RPMI8226 (cell line): ENCODE data around the gene AHR.
"Not testable (repeated sequence)": the region's sequence is repeated elsewhere in the genome, so short reads cannot be mapped to it uniquely, and the experiment has no call there.

ENCODE experiments used
- DNase-seq: peaks from one replicate; pipeline ENCODE4 v3.0.0-alpha.2; 2015

The AHR gene

DNA sequence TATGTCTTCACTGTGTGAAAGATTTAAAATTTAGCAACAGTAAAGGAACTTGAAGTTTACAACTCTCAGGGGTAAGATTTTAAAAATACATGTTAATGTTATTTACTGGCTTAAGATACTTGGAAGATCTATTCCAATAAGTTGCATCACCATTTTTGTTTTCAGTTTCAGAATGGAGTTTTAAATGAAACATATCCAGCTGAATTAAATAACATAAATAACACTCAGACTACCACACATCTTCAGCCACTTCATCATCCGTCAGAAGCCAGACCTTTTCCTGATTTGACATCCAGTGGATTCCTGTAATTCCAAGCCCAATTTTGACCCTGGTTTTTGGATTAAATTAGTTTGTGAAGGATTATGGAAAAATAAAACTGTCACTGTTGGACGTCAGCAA, 44.3 kb downstream of the AHR start:
- no peak for DNase-seq

DNA sequence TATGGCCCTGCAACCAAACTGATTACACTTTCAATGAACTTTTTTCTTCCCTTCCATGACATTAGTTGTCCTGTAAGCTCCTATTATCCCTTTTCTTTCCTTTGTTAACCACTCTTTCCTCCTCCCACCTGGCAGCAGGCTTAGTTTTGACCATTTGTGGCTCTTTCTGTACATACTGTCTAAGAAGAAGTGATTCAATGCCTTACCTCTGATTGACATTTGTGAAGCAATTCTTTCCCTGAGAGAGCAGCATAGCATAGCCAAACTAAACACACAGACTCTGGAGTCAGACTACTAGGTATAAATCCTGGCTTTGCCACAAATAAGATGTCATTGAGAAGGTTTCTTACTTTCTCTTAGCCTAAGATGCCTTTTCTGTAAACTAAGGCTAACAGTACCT, 48.9 kb downstream of the AHR start:
- no peak for DNase-seq

DNA sequence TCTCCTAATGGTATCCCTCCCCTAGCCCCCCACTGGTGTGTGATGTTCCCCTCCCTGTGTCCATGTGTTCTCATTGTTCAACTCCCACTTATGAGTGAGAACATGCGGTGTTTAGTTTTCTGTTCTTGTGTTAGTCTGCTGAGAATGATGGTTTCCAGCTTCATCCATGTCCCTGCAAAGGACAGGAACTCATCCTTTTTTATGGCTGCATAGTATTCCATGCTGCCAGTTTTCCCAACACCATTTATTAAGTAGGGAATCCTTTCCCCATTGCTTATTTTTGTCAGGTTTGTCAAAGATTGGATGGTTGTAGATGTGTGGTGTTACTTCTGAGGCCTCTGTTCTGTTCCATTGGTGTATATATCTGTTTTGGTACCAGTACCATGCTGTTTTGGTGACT, 50.5 kb downstream of the AHR start:
- not testable (repeated sequence) for DNase-seq

DNA sequence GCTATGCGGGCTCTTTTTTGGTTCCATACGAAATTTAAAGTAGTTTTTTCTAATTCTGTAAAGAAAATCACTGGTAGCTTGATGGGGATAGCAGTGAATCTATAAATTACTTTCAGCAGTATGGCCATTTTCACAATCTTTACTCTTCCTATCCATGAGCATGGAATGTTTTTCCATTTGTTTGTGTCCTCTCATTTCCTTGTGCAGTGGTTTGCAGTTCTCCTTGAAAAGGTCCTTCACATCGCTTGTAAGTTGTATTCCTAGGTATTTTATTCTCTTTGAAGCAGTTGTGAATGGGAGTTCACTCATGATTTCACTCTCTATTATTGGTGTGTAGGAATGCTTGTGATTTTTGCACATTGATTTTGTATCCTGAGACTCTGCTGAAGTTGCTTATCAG, 51.9 kb downstream of the AHR start:
- not testable (repeated sequence) for DNase-seq

DNA sequence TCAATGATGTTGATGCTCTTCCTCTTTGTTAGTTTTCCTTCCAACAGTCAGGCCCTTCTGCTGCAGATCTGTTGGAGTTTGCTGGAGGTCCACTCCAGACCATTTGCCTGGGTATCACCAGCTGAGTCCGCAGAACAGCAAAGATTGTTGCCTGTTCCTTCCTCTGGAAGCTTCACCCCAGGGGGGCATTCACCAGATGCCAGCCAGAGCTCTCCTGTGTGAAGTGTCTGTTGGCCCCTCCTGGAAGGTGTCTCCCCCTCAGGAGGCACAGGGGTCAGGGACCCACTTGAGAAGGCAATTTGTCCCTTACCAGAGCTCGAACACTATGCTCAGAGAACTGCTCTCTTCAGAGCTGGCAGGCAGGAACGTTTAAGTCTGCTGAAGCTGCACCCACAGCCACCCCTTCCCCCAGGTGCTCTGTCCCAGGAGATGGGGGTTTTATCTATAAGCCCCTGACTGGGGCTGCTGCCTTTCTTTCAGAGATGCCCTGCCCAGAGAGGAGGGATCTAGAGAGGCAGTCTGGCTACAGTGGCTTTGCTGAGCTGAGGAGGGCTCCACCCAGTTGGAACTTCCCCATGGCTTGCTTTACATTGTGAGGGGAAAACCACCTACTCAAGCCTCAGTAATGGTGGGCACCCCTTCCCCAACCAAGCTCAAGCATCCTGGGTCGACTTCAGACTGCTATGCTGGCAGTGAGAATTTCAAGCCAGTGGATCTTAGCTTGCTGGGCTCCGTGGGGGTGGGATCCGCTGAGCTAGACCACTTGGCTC, 55.4 kb downstream of the AHR start:
- not testable (repeated sequence) for DNase-seq

DNA sequence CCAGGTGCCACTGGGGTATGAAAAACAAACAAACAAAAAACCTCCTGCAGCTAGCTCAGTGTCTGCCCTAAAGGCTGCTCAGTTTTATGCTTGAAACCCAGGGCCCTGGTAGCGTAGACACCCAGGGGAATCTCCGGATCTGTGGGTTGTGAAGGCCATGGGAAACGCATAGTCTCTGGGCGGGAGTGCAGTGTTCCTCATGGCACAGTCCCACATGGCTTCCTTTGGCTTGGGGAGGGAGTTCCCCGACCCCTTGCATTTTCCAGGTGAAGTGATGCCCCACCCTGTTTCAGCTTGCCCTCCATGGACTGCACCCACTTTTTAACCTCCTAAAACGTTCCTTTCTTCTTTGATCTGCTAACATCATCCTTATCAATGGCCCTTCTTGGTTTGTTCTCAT, 56.0 kb downstream of the AHR start:
- no peak for DNase-seq

DNA sequence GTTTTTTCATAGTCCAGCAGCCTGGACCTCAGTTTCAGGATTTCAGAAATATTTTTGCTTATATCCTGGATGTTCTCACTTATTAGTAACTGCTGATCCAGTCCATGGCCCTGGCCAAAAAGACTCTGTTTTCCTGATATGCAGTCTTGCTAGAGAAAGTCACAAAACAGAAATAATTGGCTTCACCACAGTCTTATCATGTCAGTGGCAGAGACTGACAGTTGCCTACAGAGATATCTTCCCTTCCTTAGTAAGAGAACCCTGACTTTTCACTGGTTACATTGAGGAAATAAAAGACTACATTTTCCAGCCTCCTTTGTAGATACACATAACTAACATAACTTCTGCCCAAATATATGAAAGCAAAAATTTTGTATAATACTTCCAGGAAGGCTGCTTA, 56.6 kb downstream of the AHR start:
- DNase-seq, result no peak

DNA sequence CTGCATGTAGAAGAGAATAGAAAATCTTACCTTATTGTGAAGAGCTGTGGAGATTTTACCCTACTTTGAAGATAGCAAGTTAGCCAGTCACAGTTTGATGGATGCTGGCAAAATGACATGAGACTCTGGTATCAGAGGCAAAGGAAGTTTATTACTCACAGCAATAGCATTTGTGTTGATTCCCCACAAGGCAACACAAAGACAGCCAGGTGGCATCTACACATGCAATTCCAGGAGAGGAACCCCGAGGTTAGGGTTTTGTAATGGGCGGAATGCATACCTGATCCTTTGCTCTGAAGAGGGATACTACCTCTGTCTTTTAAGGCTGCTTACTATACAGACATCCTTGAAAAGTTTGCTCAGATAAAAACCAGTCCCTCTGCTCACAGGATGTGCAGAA, 59.5 kb downstream of the AHR start:
- no peak for DNase-seq

DNA sequence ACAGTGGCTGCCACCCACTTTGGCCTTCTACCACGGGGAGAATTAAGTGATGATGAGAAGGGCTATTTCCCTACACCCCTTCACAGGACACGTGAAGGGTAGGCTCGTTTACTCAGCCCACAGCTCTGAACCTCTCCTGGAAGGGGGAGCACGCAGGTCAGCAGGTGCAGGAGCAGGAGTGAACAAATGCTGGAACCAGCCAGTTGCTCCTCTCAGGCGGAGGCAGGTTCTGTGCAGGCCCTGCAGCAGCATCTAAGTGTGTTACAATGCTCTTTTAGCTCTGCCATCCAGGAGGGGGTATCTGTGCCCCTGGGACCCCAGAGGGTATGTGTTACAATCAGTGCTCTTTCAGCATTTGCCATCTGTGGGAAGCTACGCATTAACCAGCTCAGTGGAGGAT, 61.2 kb downstream of the AHR start:
- no peak for DNase-seq

DNA sequence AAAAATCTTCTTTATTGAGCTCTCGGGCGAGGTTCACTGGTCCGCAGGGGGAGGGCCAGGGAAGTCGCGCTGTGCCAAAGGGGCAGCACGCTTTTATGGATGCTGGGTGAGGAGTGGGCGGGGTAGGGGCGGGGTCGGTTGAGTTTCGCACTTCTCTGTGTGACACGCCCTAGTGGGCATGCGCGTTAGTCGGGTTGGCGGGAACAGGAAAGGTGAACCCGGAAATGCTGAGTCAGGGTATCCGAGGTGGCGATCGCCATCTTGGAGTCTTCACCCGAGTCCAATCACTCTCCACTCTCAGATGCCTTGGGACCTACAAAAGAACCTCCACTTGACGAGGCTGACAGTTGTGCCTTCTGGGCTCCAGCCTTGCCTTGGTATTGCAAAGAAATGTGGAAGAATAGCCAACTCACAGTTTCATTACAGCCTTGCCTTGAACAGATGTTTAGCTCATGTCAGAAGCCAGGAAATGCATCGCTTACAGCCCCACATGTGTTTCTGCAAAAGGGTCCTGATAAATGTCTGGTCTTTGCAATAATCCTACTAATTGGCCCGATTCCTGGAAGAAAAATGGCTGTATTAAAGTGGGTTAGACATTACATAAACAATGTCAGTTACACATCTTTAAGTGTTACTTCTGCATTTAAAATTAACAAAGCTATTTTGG, 64.1 kb downstream of the AHR start:
- DNase-seq, result no peak

DNA sequence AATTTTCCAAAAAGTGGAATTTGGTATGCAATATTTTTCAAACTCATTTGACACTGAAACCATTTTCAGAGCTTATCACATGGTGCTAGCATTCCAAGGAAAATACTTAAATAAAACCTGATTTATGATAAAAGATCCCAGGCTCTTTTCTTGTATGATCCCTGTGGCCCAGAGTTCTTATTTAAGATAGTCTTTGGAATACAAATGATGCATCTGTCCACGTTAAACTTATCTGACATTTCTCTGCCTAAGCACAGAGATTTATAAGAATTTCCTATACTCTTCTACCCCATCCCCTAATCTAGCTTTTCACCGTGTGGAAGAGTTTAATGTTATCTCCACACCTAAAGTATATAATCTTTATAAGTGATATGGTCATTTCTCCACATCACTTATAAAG, 66.2 kb downstream of the AHR start:
- DNase-seq, result no peak

DNA sequence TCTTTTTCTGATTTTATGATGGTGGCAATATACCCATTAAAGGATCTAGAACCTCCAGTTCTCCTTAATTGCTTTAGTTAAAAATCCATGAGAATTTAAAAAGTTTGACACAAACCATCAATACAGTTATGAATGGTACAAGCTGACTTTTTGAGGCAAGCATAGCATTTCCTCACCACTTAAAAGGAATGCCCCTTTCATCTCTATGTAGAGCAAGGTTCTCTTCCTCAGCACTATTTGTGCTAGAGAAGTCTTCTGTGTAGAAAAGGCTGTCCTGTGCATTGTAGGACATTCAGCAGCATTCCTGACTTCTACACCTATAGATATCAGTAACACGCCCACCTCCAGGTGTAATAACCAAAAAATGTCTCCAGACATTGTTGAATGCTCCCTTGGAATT, 67.3 kb downstream of the AHR start:
- DNase-seq, result no peak

DNA sequence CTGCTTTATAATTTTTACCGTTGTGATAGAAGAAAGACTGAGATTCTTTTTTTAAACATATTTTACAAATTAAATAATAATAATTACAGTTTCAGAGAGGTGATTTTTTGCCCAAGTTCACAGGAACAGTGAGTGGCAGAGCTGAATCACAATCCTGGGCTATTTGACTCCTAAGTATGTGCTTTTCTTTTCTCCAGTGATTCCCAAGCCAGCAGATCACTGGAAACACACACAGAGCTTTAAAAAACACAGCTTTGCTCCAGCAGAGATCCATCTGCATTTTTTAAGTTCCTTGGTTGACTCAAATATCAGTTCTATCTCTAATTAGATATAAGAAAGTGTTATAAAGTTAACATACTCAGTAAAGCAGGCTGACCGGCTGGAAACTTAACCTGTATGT, 69.0 kb downstream of the AHR start:
- DNase-seq, result no peak

DNA sequence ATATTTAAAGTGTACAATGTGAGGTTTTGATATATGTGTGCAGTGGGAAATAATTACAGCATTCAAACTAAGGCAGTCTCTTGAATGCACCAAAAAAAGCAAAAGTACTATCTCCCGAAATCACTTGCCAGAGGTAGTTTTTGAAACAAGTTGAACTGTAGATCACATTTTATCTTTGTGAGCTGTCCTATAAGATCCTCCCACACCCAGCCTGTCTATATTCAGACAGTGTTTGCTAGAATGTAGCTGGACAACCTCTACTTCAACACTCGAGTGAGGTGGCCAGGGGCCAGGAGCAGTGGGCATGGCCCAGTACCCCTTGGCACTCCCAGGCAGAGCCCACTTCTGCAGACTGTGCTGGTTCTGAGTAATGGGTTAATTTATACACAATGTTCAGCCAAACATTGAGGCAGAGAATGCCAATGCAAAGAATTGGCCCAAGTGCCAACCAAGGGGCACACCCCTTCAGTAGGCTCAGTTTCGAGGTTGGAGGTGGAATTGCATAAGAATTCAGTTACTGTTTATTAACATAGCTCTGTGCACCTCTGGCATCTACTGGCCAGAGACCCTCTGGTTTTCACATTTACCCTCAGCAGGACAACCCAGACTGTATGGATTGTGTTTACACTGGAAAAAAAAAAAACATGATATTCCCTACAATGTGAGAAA, 70.5 kb downstream of the AHR start:
- no peak for DNase-seq

DNA sequence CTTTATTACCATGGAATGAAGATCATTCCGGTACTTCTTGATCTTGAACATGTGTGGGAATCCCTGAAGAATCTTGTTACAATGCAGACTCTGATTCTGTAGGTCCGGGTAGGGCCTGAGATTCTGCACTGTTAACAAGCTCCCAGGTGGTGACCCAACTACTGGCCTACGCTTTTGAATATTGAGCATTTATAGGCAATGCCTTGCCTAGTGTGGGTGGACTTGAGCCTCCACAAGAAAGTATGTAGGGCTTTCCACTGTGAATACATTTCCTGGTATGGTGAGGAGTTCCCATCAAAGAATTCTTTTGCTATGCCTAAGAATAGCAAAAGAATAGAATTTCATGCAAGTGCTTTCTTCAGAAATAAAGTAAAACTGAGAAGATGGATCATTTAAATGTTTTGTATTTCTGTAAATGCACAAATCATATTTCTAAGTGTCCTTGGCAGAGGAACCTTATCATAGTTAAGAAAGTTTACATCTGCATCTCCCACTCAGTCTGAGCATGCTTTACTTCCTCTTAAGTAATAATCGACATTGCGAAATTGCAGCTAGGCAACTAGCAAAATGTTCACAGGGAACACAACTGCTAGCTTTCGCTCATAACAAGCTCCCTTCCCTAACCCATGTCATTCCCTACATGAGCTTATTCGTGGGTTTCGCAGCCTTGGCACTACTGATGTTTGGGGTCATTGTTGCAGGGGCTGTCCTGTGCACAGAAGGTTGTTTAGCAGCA, 71.4 kb downstream of the AHR start:
- DNase-seq, result no peak

DNA sequence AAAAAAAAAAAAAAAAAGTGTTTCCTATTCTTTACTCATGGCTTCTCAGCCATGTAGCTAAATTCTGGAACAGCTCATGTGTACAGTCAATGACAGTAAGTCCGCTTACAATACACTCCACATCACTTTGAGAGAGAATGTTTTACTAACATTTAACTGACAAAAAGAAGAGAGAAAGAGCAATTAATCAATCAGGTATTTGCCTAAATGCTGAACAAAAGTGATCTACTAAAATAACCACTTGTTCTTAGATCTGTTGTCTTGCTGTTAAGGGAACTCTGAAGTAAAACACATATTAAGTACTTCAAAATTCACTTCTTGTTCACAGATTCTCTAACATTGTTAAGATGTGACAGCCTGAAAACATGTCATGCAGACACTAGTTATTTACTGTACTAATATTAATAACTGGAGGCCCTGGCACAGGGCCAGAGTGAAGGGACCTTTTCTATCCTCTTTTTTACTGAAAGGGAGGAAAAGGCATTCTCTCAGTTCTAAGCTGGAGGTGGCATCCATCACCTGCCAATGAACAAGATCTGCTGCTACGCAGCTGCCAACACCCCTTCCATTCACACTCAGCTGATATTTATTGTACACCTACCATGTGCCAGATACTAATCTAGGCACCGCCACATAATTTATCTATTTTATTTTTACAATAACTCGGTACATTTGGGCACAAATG, 72.6 kb downstream of the AHR start:
- no peak for DNase-seq

DNA sequence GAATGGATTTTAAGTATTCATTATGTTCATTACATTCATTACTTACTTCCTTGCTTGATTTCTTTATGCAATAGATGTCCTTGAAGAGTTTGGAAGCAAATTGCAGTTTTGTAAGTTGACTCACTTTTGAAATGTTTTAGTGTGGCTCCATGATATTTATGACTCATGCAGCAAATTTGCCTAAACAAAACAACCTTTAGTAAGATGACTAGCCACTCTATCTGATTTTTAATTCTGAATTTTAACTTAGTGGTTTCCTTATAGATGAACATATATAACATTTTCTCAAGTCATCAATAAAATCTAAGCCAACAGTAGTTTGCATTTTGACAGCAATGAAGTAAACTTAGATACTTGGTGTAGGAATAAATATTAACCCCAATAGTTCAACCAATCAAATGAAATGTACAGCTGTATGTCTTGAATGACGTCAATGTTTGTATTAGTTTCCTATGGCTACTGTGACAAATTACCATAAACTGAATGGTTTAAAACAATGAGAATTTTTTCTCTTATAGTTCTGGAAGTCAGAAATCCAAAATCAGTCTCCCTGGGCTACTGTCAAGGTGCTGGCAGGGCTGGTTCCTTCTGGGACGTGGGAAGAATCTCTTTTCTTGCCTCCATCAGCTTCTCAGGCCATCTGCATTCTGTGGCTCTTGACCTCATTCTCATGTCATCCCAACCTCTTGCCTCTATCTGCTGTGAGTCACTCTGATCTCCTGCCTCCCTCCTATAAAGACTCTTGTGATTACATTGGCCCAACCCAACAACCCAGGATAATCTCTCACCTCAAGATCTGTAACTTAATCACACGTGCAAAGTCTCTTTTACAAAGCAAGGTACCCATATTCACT, 73.4 kb downstream of the AHR start:
- DNase-seq, result no peak

DNA sequence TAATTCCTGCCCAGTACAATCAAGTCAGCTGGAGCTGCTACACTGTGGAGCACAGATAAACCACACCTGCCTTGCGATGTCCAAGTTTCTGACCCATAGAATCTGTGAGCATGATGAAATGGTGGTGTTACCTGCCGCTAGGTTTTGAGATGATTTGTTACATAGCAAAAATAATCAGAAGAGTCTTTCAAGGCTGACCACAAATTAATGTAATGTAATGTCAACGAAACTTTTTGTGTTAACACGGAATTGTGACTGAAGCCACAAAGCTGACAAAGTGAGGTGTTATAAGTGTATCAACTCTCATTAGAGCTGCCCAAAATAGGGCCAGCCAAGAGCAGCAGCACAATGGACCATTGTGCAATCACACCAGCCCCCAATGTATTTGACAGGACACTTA, 75.7 kb downstream of the AHR start:
- DNase-seq, result no peak

DNA sequence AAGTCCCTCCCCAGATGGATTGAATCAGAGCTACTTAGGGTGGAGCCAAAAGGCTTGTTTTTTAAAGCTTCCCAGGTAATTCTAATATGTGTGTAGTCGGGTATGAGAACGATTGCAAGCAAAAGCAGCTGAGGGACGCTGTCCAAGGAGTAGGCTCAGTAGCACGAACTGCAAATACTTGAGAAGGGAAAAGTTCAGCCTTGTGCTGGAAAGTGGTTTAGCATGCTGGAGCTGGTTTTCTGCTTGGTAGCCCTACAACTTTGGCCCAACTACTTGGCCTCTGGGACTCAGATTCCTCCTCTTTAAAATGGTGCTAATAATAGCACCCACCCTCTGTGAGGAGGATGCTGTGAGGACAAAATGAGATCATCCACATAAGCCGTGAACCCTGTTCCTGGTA, 76.2 kb downstream of the AHR start:
- no peak for DNase-seq

DNA sequence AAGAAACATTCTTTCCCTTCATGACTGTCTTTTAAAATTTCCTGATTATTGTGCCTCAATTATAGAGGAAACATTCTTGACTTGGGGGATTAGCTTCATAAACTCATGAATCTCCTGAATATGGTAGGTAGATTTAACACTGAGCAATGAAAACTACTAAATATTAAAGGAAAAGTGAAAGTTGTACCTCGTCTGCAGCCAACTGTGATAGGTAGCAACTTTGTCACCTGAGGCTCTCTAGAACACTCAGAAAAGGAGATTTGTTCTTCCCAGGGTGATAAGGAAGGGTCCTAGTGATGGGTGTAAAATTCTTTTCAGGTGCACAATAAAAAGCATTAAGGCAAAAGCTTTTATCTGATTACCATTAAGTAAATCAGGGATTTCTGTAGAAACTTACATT, 78.1 kb downstream of the AHR start:
- no peak for DNase-seq

DNA sequence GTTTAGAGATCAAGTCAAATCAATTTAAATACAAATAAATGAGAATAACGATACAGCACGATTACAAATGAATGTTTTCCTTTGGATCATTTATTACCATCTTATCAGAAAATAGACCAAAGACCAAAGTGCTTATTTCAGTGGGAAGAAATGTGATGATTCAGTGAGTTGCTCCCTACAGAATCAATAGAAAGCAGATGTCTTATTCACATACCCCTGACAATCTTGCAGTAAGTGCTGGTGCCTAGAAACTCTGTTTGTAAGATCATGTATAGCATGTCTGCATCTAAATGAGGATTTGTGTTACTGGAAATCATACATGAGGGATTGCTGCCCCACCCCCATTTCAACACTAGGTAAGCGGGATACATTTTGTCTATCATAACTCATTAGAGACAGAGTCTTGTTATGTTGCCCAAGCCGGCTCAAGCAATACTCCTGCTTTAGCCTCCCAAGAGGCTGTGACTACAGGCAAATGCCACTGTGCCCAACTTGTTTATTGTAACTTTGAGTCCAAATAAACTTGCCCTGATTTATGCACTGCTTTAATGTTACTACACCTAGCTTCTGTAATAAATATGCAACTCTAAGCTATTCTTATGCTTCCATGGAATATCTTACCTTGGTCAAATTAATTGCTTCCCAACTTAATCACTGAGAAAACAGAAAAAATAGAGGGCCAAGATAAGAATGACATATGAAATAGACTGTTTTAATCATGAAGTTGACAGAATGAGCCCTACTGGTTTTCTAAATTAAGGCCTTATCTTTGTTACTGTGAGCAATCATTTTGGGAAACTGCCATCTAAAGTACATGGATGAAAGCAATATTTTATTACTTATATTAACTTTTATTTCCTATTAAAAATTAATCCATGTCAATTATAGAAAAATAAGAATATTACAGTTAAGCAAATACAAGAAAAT, 82.5 kb downstream of the AHR start:
- DNase-seq, result no peak
